ENCODE data around the gene PPP1R7.

PPP1R7 gene

DNA sequence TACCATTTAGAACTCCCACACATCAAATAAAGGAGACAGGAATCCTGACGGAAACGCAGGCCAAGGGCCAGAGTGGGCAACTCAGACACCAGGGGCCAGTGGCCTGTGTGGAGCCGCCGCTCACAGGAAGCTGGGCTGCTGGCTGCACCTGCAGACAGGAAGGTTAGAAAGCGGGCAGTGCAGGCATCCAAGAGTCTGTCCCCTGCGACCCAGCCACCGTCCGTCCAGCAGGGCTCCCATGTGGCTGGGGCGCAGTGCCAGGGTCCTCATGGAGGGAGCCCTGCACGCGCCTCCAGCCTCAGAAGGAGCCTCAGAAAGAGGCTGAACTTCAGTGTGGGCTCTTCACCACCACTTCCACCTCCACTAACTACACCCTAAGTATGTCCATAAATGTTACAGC lies 35.7 kb downstream of the PPP1R7 start:
- TF ChIP-seq, protein P1, sequence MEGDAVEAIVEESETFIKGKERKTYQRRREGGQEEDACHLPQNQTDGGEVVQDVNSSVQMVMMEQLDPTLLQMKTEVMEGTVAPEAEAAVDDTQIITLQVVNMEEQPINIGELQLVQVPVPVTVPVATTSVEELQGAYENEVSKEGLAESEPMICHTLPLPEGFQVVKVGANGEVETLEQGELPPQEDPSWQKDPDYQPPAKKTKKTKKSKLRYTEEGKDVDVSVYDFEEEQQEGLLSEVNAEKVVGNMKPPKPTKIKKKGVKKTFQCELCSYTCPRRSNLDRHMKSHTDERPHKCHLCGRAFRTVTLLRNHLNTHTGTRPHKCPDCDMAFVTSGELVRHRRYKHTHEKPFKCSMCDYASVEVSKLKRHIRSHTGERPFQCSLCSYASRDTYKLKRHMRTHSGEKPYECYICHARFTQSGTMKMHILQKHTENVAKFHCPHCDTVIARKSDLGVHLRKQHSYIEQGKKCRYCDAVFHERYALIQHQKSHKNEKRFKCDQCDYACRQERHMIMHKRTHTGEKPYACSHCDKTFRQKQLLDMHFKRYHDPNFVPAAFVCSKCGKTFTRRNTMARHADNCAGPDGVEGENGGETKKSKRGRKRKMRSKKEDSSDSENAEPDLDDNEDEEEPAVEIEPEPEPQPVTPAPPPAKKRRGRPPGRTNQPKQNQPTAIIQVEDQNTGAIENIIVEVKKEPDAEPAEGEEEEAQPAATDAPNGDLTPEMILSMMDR (IDR thresholded peaks at IDR 0.05; ENCODE audit: low read depth, low read length), result no peak
- no peak for DNase-seq (ENCODE audit: low read depth in 2 of 2)
- no peak overlapping the region for H3K4me3 ChIP-seq (replicated peaks in 1 of 2; ENCODE audit: low read depth in 2 of 2, low read length in 2 of 2)

DNA sequence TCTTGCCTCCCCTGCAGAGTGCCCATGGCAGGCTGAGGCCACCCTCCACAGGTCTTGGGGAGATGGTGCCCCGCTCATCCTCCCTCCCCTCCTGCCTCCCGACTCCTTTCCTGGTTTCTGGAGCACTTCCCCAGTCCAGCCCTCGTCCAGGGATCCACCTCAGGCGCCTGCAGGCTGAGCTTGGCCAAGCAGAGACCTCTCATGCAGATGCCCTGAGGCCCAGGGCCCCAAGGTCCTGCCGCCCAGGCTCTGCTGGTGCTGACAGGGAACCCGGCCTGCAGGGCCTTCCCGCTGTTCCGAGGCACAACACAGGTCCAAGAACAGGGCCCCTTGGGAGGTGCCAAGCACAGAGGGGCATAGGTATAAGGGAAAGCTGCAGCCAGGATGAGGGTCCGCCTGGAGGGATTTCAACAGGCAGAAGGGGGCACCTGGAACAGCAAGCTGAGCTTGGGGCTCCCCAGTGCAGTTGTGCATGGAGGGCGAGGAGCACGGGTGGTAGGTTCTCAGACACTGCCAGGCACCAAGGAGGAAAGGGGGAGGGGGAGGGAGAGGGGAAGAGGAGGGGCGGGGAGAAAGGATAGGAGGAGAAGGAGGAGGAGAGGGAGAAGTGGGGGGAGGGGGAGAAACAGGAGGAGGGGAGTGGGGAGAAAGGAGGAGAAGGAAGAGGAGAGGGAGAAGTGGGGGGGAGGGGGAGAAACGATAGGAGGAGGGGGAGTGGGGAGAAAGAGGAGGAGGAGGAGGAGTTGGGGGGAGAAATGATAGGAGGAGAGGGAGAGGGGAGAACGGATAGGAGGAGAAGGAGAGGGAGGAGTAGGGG lies 37.0 kb downstream of the PPP1R7 start:
- TF ChIP-seq, protein P1 (IDR thresholded peaks at IDR 0.05; ENCODE audit: low read depth, low read length), result no peak
- DNase-seq (ENCODE audit: low read depth in 2 of 2), result no peak
- H3K4me3 ChIP-seq (replicated peaks in 1 of 2; ENCODE audit: low read depth in 2 of 2, low read length in 2 of 2), result no peak overlapping the region

DNA sequence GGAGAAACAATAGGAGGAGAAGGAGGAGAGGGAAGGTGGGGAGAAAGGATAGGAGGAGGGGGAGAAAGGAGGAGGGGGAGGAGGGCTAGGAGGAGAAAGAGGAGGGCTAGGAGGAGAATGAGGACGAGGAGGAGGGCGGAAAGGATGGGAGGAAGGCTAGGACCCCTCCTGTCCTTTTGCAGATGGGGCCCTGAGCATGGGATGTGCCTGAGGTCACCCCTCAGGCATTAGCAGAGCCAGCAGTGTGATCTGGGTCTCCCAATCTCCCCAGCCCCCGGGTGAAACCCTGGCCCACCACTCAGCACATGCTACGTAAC lies 37.6 kb downstream of the PPP1R7 start:
- no peak overlapping the region for H3K4me3 ChIP-seq (replicated peaks in 1 of 2; ENCODE audit: low read depth in 2 of 2, low read length in 2 of 2)
- no peak for DNase-seq (ENCODE audit: low read depth in 2 of 2)
- TF ChIP-seq, protein P1 (IDR thresholded peaks at IDR 0.05; ENCODE audit: low read depth, low read length), result no peak

DNA sequence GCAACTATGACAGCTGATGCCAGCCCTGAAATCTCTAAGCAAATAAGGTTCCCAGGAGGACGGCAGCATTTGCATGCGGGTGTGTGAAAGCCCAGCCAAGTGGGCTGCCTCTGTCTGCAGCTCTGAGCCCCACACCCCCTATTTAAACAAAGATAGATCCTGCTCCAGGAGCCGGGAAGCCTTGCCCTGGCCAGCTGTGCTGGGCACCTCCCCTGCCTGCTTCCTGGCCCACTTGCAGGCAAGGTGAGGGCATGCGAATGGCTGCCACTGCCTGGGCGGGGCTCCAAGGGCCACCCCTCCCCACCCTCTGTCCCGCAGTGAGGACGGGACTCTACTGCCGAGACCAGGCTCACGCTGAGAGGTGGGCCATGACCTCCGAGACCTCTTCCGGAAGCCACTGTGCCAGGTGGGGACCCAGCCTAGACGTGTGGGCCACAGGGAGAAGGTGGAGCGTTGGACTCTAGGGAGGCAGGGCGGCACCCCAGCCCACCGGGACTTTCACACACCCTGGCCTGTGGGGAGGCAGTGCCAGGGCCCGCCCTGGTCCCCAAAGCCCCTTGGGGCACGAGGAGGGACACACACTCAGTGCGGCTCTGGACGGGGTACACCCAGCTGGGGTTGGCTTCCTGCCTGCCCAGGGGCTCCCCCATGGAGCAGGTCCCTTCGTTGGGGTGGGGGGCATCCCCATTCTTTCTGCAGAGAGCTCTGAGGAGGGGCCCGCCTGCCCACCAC lies 38.3 kb downstream of the PPP1R7 start, which contains the start of gene ANO7:
TSS of gene ANO7 (plus strand) at position 317 of the 732 bp plus-strand sequence. CDS start 1,387 bp downstream, outside the sequence.
- TF ChIP-seq, protein P1 (IDR thresholded peaks at IDR 0.05; ENCODE audit: low read depth, low read length), result no peak
- DNase-seq (ENCODE audit: low read depth in 2 of 2), result no peak
- no peak within 1 kb of the TSS for H3K4me3 ChIP-seq (replicated peaks in 1 of 2; ENCODE audit: low read depth in 2 of 2, low read length in 2 of 2)

DNA sequence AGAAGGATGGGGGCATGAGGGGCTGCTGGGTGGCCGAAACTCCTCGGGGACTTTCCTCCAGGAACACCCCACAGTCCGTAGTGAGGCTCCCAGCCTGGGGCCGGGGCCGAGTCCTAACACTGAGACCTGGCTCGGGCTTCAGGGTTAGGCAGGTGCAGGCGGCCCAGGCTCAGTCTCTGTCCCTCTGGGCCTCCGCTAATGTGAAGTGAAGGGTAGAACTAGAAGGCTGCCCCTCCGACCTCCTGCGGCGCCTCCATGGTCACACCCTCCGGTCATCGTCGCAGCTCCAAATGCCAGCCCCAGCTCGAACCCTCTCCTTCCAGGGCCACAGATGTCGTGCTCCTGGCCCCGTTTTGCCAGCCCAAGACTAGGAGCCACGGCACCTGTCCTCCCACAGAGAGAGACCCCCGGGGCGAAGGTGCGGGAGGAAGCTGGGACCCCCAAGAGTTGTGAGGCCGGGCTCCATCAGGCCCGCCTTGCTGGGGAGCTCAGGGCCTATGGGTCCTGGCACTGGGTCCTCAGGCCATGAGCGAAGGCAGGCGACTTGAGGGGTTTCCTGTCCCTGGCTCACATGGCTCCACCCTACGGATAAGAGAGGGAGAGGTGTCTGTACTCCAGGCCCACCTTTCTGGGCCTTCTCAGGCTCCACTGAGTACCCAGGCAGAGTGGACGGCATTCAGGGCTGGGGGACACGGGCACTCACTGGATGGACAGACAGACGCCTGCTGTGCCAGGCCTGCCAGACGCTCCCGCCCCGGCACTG lies 39.0 kb downstream of the PPP1R7 start:
- DNase-seq (ENCODE audit: low read depth in 2 of 2), result no peak
- TF ChIP-seq, protein P1 (IDR thresholded peaks at IDR 0.05; ENCODE audit: low read depth, low read length), result no peak
- no peak overlapping the region for H3K4me3 ChIP-seq (replicated peaks in 1 of 2; ENCODE audit: low read depth in 2 of 2, low read length in 2 of 2)

DNA sequence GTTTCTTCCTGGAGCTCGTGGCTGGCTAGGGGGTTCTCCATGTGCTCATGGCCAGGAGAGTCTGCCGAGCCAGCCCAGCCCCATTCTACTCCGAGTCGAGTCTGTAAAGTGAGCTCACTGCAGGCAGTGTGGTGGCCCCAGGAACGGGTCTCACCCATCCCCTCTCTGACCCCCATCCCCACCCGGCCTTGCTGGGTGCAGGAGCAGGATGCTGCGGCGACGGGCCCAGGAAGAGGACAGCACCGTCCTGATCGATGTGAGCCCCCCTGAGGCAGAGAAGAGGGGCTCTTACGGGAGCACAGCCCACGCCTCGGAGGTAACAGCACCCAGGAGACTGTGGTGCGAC lies 39.6 kb downstream of the PPP1R7 start:
- H3K4me3 ChIP-seq (replicated peaks in 1 of 2; ENCODE audit: low read depth in 2 of 2, low read length in 2 of 2), result no peak overlapping the region
- TF ChIP-seq, protein P1 (IDR thresholded peaks at IDR 0.05; ENCODE audit: low read depth, low read length), result no peak
- DNase-seq (ENCODE audit: low read depth in 2 of 2), result no peak
